Left renal pelvis (tissue), 4 donors: ENCODE results near the gene EME2. TPM values are rescaled to one million over a fixed set of nuclear protein-coding genes. Genes with fewer than 3 reads are reported as not detected.
"Not testable (repeated sequence)": the region's sequence is repeated elsewhere in the genome, so short reads cannot be mapped to it uniquely, and the experiment has no call there.

Source experiments
- DNase-seq, 4 donors: peaks; one replicate each; pipeline ENCODE4 v3.0.0-alpha.2; 2013; ENCODE audit warnings: low read depth in 4 of 4, low spot score in 3 of 4
- polyA plus RNA-seq, 4 donors: library from polyadenylated mRNA; unstranded; fragments of 120-200 nt; gene quantifications; one replicate each; pipeline ENCODE4 v1.2.1, GENCODE V29; 2013; ENCODE audit not compliant: insufficient read length in 4 of 4

EME2 gene, protein sequence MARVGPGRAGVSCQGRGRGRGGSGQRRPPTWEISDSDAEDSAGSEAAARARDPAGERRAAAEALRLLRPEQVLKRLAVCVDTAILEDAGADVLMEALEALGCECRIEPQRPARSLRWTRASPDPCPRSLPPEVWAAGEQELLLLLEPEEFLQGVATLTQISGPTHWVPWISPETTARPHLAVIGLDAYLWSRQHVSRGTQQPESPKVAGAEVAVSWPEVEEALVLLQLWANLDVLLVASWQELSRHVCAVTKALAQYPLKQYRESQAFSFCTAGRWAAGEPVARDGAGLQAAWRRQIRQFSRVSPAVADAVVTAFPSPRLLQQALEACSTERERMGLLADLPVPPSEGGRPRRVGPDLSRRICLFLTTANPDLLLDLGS
- 10 to 100 TPM in 1 of 4 donors, 1 to 10 TPM in 3; 5.7 to 16.1 (median 8.0) TPM for polyA plus RNA-seq

DNA sequence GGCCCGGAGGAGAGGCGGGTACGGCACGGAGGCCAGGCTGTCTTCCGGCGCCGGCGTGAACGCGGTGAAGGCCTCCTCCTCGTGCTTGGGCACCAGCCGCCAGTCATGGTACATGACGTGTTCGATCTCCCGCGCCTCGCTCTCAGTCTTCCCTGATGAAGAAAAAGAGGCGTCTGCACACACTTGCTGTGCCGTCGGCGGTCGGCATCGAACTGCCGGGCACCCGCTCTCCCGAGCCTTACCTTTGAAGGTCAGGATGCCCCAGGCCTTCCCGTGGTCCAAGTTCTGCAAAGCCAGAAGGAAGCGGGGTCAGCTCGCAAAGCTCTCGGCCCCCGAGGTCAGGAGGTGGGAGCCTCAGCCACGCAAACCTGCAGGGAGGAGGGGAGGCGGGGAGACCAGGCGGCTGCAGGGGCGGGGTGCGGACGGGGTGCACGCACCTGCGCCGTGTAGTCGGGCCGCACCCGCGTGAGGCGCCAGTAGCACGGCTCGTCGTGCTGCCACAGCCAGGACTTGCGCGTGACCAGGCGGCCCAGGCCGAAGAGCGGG is at the start of gene EME2:
Gene EME2, plus strand, starts transcription at position 449 of the 546 bp plus-strand sequence. CDS start 418 bp downstream, outside the sequence.
- no peak for DNase-seq

DNA sequence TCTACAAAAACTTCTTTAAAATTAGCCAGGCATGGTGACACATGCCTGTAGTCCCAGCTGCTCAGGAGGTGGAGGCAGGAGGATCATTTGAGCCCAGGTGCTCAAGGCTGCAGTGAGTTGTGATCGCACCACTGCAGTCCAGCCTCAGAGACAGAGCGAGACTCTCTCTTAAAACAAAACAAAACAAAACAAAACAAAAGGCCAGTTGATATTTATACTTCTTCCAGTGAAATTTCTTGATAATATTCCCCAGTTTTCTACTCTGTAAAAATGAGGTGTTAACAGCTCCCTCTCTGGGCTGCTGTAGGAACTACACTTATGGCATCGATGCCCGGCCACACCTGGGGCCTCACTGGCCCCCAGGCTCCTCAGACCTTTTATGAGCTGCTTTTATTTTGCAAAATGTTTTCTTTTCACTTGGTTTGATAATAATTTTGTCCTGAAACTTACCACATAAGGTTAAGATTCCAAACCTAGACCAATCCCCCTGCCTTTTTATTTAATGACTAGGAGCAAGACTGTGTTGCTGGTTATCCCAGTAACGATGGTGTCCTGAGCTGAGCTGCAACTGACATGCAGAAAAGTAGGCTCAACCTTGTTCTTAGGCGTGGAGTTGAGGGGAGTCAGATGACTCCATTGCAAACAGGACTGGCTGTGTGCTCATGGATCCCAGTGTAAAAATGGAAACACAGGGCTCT is 49.0 kb upstream of the EME2 start:
- no peak for DNase-seq

GRCh38 chr16:1724491-1724890 is 48.1 kb upstream of the EME2 start:
- DNase-seq: no peak

GRCh38 chr16:1726661-1727502 is 45.7 kb upstream of the EME2 start:
- no peak for DNase-seq

DNA sequence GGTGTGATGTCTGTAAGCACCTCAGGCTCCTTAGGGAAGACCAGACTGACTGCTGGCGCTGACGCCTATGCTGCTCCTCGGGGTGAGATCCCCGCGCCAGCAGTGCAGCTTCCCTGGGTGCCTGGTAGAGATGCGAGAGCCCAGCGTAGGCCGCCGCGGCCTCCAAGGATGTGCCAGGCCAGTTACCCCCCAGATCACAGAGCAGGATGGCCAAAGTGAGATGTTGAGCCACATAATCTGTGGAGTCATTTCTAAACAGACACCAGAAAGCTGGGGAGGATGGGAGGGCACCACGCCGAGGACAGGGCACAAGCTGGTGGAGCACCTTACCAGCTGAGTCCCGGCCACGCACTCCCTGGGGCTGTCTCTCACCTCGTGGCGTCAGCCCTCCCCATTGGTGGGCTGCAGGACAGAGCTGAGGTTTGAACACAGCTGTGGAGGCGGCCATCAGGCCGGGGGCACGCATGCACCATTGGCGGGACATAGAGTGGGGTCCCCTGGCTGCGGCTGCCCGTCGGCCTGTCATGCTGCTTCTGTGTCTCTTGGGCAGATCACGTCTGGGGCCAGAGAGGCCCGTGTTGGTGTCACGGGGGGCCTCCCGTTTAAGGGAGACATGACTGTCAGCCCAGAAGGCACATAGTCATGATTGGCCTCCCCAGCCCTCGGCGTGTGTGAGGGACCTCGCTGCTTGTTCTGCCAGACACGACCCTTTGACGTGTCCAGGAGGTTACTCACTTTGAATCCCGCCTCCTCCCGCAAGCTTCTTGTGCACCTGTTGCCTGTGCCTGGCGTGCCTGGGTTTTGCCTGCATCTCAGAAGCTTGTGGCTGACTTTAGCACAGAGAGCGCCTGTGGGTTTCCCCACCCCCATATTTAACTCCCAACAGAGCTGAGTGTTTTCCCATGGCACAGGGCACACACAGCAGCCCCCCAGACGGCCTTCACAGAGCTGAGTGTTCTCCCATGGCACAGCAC is 44.7 kb upstream of the EME2 start:
- DNase-seq: no peak

- DNase-seq: no peak
These were observed 43.6 kb upstream of the EME2 start for GRCh38 chr16:1729026-1729425.

DNA sequence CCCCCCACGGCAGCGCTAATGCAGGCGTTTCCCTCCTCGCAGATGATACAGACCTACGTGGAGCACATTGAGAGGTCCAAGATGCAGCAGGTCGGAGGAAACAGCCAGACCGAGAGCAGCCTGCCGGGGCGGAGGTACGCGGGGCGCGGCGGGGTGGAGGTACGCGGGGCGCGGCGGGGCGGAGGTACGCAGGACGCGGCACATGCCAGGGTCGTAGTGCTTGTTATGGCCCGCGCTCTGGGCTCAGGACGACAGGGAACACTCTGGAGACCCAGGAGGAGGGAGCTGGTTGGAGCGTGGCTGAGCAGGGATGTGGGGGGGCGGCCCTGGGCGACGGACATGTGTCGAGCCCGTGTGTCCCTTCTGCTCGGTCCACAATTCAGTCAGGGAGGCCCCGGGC is 43.2 kb upstream of the EME2 start:
- DNase-seq: no peak

DNA sequence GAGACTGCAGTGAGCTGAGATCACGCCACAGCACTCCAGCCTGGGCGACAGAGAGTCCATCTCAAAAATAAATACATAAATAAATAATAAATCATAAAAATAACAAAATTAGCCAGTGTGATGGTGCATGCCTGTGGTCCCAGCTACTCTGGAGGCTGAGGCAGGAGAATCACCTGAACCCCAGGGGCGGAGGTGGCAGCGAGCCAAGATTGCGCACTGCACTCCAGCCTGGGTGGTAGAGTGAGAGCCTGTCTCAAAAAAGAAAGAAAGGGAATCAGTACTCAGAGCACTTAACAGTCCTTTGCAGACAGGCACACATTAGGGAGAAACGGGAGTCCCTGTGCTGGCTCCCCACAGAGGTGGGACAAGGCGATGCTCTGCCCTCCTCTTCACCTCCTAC is 41.5 kb upstream of the EME2 start:
- no peak for DNase-seq

- no peak for DNase-seq
These were observed 41.0 kb upstream of the EME2 start for GRCh38 chr16:1731603-1732002.

GRCh38 chr16:1732071-1732470 is 40.5 kb upstream of the EME2 start:
- no peak for DNase-seq

DNA sequence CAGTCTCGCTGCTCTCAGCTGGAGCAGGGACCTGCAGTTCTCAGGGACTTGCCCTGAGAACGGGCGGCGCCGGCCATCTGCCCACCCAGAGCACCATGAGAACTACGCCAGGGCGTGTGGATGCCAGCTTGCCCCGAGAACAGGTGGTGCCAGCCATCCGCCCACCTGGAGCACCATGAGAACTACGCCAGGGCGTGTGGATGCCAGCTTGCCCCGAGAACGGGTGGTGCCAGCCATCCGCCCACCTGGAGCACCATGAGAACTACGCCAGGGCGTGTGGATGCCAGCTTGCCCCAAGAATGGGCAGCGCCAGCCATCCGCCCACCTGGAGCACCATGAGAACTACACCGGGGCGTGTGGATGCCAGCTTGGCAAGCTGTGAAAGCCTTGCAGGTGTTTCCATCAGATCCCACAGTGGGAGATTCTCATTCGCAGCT is 40.0 kb upstream of the EME2 start:
- not testable (repeated sequence) for DNase-seq

GRCh38 chr16:1734123-1734522 is 38.5 kb upstream of the EME2 start:
- no peak for DNase-seq

DNA sequence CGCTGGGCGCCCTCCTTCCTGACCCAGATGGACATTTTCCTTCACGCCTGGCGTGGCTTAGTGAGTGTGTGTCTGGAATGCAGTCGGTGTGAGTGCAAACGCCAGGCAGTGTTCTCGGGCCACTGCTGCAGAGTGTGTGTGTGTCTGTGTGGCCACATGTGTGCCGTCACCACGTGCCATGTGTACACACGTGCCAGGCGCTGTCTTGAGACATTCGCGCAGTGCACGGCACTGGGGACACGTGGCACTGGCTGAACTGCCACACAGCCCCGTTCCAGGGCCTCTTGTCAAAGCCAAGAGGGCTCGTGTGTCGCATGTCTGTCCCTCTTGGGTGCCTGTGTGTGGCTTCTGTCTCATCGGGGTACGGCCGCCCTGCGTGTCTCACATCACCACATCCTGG is 37.8 kb upstream of the EME2 start:
- DNase-seq: no peak

DNA sequence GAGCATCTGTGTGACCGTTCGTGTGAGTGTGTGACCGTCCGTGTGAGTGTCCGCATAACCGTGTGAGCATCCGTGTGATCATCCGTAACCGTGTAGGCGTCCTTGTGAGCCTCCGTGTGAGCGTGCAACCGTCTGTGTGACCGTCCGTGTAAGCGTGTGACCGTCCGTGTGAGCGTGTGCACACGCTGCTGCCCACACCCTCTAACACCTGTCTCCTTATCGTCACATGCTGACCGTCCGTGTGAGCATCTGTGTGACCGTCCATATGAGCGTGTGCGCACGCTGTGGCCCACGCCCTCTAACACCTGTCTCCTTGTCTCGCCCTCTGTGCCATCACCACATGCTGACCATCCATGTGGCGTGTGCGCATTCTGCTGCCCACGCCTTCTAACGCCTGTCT is 32.4 kb upstream of the EME2 start:
- DNase-seq: no peak

DNA sequence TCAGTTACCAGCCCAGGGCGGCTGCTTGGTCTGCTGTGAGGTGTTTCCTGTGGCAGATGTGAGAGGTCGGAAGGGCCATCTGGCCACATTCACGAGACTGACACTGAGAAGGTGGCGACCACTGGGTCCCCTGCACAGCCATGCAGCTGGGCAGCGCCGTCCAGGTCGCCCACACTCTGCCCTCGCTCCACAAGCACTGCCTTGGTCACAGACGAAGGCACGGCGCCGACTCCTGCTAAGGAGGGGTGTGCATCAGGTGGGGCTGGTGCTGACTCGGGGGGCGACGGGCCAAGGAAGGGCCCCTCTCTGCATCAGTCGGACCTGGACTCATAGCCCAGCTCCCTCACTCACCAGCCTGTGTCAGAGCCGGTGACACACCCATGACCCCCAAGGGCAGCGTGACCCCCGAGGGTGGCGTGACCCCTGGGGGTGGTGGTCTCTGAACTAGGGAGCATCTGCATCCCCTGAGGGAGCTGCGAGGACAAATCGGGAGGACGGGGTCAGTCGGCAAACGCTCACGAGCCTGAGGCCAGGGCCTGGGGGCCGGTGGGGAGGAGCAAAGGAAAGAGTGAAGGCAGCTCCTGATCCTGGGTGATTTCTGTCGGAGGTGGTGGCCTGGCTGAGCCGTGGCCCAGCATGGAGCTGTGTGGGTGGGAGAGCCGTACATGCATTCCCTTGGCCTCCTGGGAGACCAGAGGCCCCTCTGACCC is 31.7 kb upstream of the EME2 start:
- no peak for DNase-seq

- no peak for DNase-seq
These were observed 31.0 kb upstream of the EME2 start for GRCh38 chr16:1741553-1742165.

DNA sequence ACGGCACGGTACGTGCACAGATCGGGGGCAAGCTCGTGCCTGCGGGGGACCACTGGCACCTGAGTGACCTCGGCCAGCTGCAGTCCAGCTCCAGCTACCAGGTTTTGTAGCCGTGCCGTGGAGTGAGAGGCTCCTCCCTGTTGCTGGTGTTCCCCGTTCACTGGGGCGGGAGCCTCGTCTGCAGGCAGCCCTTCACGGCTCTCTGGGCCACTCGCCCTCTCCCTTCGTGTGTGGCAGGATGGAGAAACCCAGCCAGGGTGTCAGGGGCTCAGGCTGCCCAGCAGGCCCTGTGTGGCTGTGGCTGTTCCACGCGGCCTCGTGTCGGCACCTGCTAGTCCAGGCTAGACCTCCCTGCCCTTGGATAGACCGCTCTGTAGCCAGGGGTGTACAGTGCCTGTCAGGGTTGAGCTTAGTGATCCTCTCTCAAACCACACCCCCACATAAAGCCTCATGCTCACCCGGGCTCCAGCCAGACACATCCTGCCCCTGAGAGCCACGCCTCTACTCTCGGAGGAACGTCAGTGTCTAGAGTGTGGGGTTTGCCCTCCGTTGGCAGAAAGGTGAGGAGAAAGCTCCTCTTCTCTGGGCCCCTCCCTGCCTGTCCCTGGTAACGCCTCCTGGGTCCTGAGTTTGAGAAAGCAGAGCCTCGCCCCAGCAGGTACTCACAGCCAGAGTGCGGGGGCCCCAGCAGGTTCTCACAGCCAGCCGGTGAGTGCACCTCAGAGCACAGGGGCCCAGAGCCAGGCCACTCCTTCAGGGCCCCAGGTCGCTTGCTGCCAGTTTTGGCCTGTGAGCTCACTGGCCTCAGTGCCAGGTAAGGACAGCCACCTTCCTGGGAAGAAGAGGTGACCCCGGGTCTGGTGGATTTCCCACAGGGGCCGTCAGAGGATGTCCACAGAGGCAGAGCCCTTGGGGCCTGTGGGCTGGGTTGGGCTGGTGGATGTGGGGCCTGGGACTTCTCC is 29.0 kb upstream of the EME2 start:
- no peak for DNase-seq
